Upper lobe of right lung (tissue), 1 donor: Measurements from ENCODE around the gene KRTDAP. TPM values are rescaled to one million over a fixed set of nuclear protein-coding genes. Genes with fewer than 3 reads are reported as not detected.

ENCODE experiments used
- ATAC-seq: fragments of 200-7000 bp; cut with Tn5 transposase; one replicate; pipeline ENCODE4 v1.9.1; 2020; ENCODE audit warnings: mild to moderate bottlenecking, moderate library complexity
- DNase-seq: peaks from one replicate; pipeline ENCODE4 v3.0.0-alpha.2; 2020
- H3K27ac ChIP-seq: fragments of 200-600 bp; one replicate; pipeline ENCODE4 v1.8.0; 2022
- H3K27me3 ChIP-seq: fragments of 200-600 bp; one replicate; pipeline ENCODE4 v1.8.0; 2022; ENCODE audit warnings: mild to moderate bottlenecking
- H3K36me3 ChIP-seq: fragments of 200-600 bp; one replicate; pipeline ENCODE4 v1.8.0; 2022
- H3K4me1 ChIP-seq: fragments of 200-600 bp; one replicate; pipeline ENCODE4 v1.8.0; 2022
- H3K4me3 ChIP-seq: fragments of 200-600 bp; one replicate; pipeline ENCODE4 v1.8.0; 2022; ENCODE audit warnings: mild to moderate bottlenecking
- H3K9me3 ChIP-seq: fragments of 200-600 bp; one replicate; pipeline ENCODE4 v1.8.0; 2022
- intact Hi-C: fragments of 100-400 bp; cut with DNase I; formaldehyde crosslinking; loops from one replicate; pipeline ENCODE4 v1.11.0; 2022
- total RNA-seq: library from RNA; stranded (reverse); fragmentation: NEBNext Ultra II Directional; extraction: Animal tissue kit (Norgen Biotek cat#: 25700); gene quantifications from one replicate; pipeline ENCODE4 v1.2.1, GENCODE V29; 2021
- TF ChIP-seq, protein P1 (sequence below): fragments of 200-600 bp; IDR thresholded peaks from one replicate; pipeline ENCODE4 v1.8.0; 2022; ENCODE audit warnings: antibody characterized with exemption
- donor health status: DM: no; HTN: yes; CAD: no; lungs with severe emphysema.

The KRTDAP gene
- total RNA-seq, 1 donor from 2014 or later = not detected

DNA sequence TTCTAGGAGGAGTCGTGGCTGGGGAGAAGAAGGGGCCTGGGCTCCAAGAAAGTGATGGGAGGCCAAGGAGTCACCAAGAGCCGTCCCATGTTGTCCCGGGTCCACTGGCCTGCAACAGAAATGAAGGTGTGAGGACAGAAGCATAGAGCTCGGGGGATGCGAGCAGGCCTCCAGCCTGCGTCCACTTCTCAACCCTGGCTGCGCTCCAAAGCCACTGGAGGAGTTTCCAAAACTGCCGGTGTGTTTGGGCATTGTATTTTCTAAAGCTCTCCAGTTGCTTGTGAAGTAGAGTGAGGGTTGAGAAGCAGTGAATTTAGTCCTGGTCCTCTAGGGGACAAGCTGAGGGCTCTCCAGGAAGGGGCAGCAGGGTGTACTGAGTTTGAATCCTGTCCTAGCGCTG, 29.2 kb downstream of the KRTDAP start:
- TF ChIP-seq, protein P1, sequence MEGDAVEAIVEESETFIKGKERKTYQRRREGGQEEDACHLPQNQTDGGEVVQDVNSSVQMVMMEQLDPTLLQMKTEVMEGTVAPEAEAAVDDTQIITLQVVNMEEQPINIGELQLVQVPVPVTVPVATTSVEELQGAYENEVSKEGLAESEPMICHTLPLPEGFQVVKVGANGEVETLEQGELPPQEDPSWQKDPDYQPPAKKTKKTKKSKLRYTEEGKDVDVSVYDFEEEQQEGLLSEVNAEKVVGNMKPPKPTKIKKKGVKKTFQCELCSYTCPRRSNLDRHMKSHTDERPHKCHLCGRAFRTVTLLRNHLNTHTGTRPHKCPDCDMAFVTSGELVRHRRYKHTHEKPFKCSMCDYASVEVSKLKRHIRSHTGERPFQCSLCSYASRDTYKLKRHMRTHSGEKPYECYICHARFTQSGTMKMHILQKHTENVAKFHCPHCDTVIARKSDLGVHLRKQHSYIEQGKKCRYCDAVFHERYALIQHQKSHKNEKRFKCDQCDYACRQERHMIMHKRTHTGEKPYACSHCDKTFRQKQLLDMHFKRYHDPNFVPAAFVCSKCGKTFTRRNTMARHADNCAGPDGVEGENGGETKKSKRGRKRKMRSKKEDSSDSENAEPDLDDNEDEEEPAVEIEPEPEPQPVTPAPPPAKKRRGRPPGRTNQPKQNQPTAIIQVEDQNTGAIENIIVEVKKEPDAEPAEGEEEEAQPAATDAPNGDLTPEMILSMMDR = no peak
- ATAC-seq (no peak), DNase-seq (peak; percentile 67)
- intact Hi-C loops = loop anchor here (10.0 kb wide), 1 partner anchor 106 kb away; the partner anchor contains the start of gene FFAR3
- Histone ChIP-seq H3K36me3 (no peaks in the 10 kb centered on the region), H3K4me1 (peaks cover 40% of the 10 kb centered on the region), H3K9me3 (no peaks in the 10 kb centered on the region), H3K4me3 (no peak overlapping the region), H3K27ac (no peak overlapping the region), H3K27me3 (no peaks in the 10 kb centered on the region)

DNA sequence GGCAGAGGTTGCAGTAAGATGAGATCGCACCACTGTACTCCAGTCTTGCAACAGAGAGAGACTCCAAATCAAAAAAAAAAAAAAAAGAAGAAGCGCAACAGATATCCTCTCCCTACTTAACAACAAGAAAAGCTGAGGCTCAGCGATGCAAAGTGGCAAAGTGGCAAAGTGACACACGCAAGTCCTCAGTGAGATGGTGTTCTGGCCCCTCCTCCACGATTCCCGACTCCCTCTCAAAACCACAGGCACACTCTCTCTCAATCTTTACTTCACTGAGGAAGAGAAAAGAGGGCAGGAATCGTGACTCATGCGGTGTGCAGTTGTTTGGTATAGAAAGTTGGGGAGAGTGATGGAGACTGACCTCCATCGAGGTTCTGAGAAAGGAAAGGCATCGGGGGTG, 29.7 kb downstream of the KRTDAP start:
- H3K27me3 ChIP-seq = no peaks in the 10 kb centered on the region
- no peak overlapping the region for H3K27ac ChIP-seq
- intact Hi-C loops = loop anchor here (10.0 kb wide), 1 partner anchor 106 kb away; the partner anchor contains the start of gene FFAR3
- no peak overlapping the region for H3K4me3 ChIP-seq
- H3K4me1 ChIP-seq = peaks cover 40% of the 10 kb centered on the region
- no peaks in the 10 kb centered on the region for H3K9me3 ChIP-seq
- H3K36me3 ChIP-seq = no peaks in the 10 kb centered on the region
- DNase-seq (no peak), ATAC-seq (no peak)
- TF ChIP-seq, protein P1 = no peak

DNA sequence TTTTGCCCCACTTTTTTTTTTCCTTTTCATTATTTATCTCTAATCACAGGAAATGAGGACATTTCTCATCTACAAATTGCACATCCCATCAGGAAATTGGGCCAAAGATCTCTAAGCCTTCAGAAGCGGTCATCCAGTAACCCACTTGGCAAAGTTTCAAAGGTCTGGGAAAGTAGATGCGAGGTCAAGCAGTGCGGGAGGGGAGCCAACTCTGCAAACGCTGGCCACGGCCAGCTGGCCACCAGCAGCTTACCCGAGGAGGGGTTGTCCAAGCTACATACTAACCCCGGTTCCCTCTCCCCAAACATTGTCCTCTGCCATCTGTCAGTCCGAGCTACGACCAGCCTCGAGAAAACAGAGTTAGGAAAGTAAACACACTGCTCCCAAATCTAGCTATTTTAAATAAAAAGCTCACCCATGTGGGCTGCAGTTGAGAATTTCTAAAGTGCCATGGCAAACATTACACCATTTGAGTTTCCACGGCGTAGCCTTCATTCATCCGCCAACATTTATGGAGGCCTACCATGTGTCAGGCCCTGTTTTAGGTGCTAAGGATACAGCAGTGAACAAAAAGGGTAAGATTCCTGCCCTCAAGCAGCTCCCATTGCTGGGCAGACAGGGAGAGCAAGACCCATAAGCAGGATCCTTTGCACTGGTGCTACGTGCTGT, 30.7 kb downstream of the KRTDAP start:
- Histone ChIP-seq H3K4me3 (no peak overlapping the region), H3K4me1 (peaks cover 40% of the 10 kb centered on the region)
- peak; percentile 72 for DNase-seq

DNA sequence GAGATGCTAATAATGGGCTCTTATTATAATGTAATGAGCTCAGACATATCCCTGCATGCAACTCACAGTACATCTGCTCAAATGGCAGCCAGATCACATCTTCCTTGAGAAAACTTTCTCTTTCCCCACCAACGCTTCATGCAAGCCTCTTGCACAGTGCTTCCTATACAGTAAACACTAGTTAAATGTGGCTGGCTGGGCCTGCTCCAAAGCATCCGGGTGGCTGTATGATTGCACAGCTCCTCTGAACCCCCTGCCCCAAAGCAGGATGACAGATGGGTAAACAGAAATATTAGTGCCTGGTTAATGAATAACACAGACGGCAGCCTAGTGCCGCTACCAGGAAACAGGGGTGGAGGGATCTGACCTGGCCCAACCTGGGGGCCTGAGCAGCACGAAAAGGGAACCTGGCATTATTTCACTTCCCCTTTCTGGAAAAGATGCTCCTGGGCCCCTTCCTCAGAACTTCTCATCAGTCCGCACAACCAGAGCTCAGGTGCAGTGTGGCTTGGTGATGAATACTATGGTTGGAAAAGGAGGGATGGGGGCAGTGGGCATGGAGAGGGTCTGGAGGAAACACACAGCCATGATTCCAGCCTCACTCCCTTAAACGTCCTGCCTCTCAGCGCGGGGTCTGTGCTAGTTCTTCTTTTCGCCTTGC, 31.4 kb downstream of the KRTDAP start:
- no peak for DNase-seq
- Histone ChIP-seq H3K9me3 (no peaks in the 10 kb centered on the region), H3K36me3 (no peaks in the 10 kb centered on the region), H3K27ac (no peak overlapping the region), H3K4me3 (no peak overlapping the region), H3K4me1 (peaks cover 40% of the 10 kb centered on the region), H3K27me3 (no peaks in the 10 kb centered on the region)
- peak; percentile 60 for ATAC-seq
- TF ChIP-seq, protein P1 = no peak
- intact Hi-C loops = no loop called here

More for the DNA sequence above, 30.7 kb downstream of the KRTDAP start:
- no peaks in the 10 kb centered on the region for H3K36me3 ChIP-seq
- no peaks in the 10 kb centered on the region for H3K27me3 ChIP-seq
- TF ChIP-seq, protein P1 = no peak
- peak; percentile 49 for ATAC-seq
- H3K9me3 ChIP-seq = no peaks in the 10 kb centered on the region
- intact Hi-C loops = loop anchor here (10.0 kb wide), 1 partner anchor 105 kb away; the partner anchor contains the start of gene FFAR3
- H3K27ac ChIP-seq = peak overlapping the region; percentile 7

DNA sequence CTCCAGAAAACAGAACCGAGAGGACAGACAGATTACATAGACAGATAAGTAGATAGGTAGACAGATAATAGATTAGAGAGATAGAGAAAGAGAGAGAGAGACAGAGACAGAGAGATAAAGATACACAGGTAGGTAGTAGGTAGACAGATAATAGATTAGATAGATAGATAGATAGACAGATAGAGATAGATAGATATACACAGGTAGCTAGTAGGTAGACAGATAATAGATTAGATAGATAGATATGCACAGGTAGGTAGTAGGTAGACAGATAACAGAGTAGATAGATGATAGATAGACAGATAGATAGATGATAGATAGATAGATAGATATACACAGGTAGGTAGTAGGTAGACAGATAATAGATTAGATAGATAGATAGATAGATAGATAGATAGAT, 32.1 kb downstream of the KRTDAP start:
- Histone ChIP-seq H3K9me3 (no peaks in the 10 kb centered on the region), H3K27me3 (no peaks in the 10 kb centered on the region), H3K4me3 (no peak overlapping the region), H3K27ac (no peak overlapping the region), H3K36me3 (no peaks in the 10 kb centered on the region), H3K4me1 (peaks cover 38% of the 10 kb centered on the region)
- TF ChIP-seq, protein P1 = no peak
- ATAC-seq (no peak), DNase-seq (no peak)
- intact Hi-C loops = no loop called here
